Transverse colon (tissue), 4 donors: ENCODE measurements around the gene KCNC2. TPM values are rescaled to one million over a fixed set of nuclear protein-coding genes. Genes with fewer than 3 reads are reported as not detected.

Source experiments
- DNase-seq: peaks from one replicate; pipeline ENCODE4 v3.0.0-alpha.2; 2019
- H3K27ac ChIP-seq, 4 donors: fragments of 200-600 bp; sonication (generic); 2 replicates each; pipeline ENCODE4 v1.5.1; 2016 to 2018; ENCODE audit warnings: inconsistent platforms in 4 of 4
- H3K27me3 ChIP-seq: fragments of 200-600 bp; sonication (generic); 2 replicates; pipeline ENCODE4 v1.5.1; 2017; ENCODE audit warnings: inconsistent platforms
- H3K36me3 ChIP-seq, 4 donors: fragments of 200-600 bp; sonication (generic); 2 replicates each; pipeline ENCODE4 v1.5.1; 2017 to 2019; ENCODE audit warnings: inconsistent platforms in 4 of 4
- H3K4me1 ChIP-seq, 4 donors: fragments of 200-600 bp; sonication (generic); 2 replicates each; pipeline ENCODE4 v1.5.1; 2017 to 2020; ENCODE audit warnings: inconsistent platforms in 4 of 4
- H3K4me3 ChIP-seq, 4 donors: fragments of 200-600 bp; sonication (generic); 1 replicate in 1 of 4; 2 replicates in 3 of 4; pipeline versions ENCODE4 v1.5.1 to v1.6.1; 2017 to 2019; ENCODE audit warnings: inconsistent platforms in 4 of 4
- H3K9me3 ChIP-seq, 2 donors: fragments of 200-600 bp; sonication (generic); 2 replicates each; pipeline ENCODE4 v1.5.1; 2017 to 2019; ENCODE audit warnings: inconsistent platforms in 2 of 2
- CTCF ChIP-seq, 5 experiments: fragments of 200-600 bp in 3 of 5; fragments of 450-650 bp in 2 of 5; sonication (generic) in 3 of 5; IDR thresholded peaks; 1 replicate in 2 of 5; 2 replicates in 3 of 5; pipeline ENCODE4 v1.5.1; 2016 to 2017; ENCODE audit warnings: antibody characterized with exemption in 5 of 5, inconsistent platforms in 3 of 5, mild to moderate bottlenecking in 2 of 5, moderate library complexity in 1 of 5
- EP300 ChIP-seq: sonication (generic); formaldehyde crosslinking; IDR thresholded peaks from one replicate; pipeline ENCODE4 v1.6.1; 2017; ENCODE audit warnings: antibody characterized with exemption, low read depth
- POLR2A ChIP-seq: fragments of 450-650 bp; IDR thresholded peaks from one replicate; pipeline ENCODE4 v1.6.1; 2016; ENCODE audit warnings: antibody characterized with exemption, mild to moderate bottlenecking, moderate library complexity
- POLR2AphosphoS5 ChIP-seq, 3 donors: sonication (generic); formaldehyde crosslinking; IDR thresholded peaks; one replicate each; pipeline ENCODE4 v1.6.1; 2016; ENCODE audit warnings: antibody characterized with exemption in 3 of 3
- WGBS, 2 donors: methylation state at CpG; one replicate each; pipeline ENCODE4 v1.1.5; 2018; ENCODE audit warnings: low coverage in 1 of 2; 5-methylcytosine and 5-hydroxymethylcytosine counted together
- in situ Hi-C, 4 donors: fragments of 200-750 bp; cut with MboI; loops; one replicate each; pipeline versions ENCODE4 v1.15.0 to v1.15.1; 2017; ENCODE audit warnings: low sequenced_read_pairs in 3 of 4, low pct_ligation_motif_present in 1 of 4, low pct_unique_long_range_greater_than_20kb in 1 of 4
- intact Hi-C: fragments of 100-400 bp; cut with DNase I; formaldehyde crosslinking; loops from one replicate; pipeline ENCODE4 v1.15.1; 2023; ENCODE audit warnings: low total_unique reads
- total RNA-seq, 4 donors: library from RNA; depleted of rRNA; stranded (reverse); fragments of >200 nt; gene quantifications; one replicate each; pipeline ENCODE4 v1.1.0, GENCODE V29; 2016

Gene KCNC2
- total RNA-seq, 4 donors from 2014 or later: not detected

- Histone ChIP-seq H3K4me3 (no peak overlapping the region), H3K4me1 (no peaks in the 10 kb centered on the region), H3K27me3 (no peaks in the 10 kb centered on the region), H3K27ac (no peak overlapping the region), H3K9me3 (no peaks in the 10 kb centered on the region), H3K36me3 (no peaks in the 10 kb centered on the region)
- intact Hi-C loops: no loop called here
- in situ Hi-C loops: no loop called here
- no peak for TF ChIP-seq POLR2A
- TF ChIP-seq CTCF (IDR thresholded peaks at IDR 0.05): no peak
- TF ChIP-seq EP300: no peak
- TF ChIP-seq POLR2AphosphoS5 (IDR thresholded peaks at IDR 0.05): no peak
- no peak for DNase-seq
Measured at GRCh38 chr12:75184516-75184915, 25.1 kb downstream of the KCNC2 start.

GRCh38 chr12:75183967-75184366 lies 25.7 kb downstream of the KCNC2 start:
- intact Hi-C loops: no loop called here
- 94 to 95% methylated on average over 3 to 4 of the region's 4 CpGs for WGBS, 2 donors
- H3K27ac ChIP-seq: no peak overlapping the region
- no peak overlapping the region for H3K4me3 ChIP-seq
- H3K4me1 ChIP-seq: no peaks in the 10 kb centered on the region
- no peak for TF ChIP-seq POLR2AphosphoS5 (IDR thresholded peaks at IDR 0.05)
- no peak for TF ChIP-seq POLR2A
- no peak for TF ChIP-seq CTCF (IDR thresholded peaks at IDR 0.05)
- no peak for TF ChIP-seq EP300
- in situ Hi-C loops: no loop called here
- H3K27me3 ChIP-seq: no peaks in the 10 kb centered on the region
- no peaks in the 10 kb centered on the region for H3K9me3 ChIP-seq
- DNase-seq: no peak
- no peaks in the 10 kb centered on the region for H3K36me3 ChIP-seq

GRCh38 chr12:75177997-75178396 lies 31.6 kb downstream of the KCNC2 start:
- in situ Hi-C loops (no loop called here), intact Hi-C loops (no loop called here)
- no peak for DNase-seq
- H3K4me1 ChIP-seq: no peaks in the 10 kb centered on the region
- H3K36me3 ChIP-seq: no peaks in the 10 kb centered on the region
- no peak overlapping the region for H3K4me3 ChIP-seq
- TF ChIP-seq POLR2AphosphoS5 (IDR thresholded peaks at IDR 0.05): no peak
- no peaks in the 10 kb centered on the region for H3K9me3 ChIP-seq
- no peak overlapping the region for H3K27ac ChIP-seq
- no peaks in the 10 kb centered on the region for H3K27me3 ChIP-seq

- intact Hi-C loops (no loop called here), in situ Hi-C loops (no loop called here)
- 50 to 68% methylated on average over 1 of the region's 1 CpG for WGBS, 2 donors
- Histone ChIP-seq H3K27ac (no peak overlapping the region), H3K36me3 (no peaks in the 10 kb centered on the region), H3K27me3 (no peaks in the 10 kb centered on the region), H3K4me3 (no peak overlapping the region), H3K4me1 (no peaks in the 10 kb centered on the region), H3K9me3 (no peaks in the 10 kb centered on the region)
- DNase-seq: no peak
- TF ChIP-seq CTCF (IDR thresholded peaks at IDR 0.05): no peak
- TF ChIP-seq POLR2A: no peak
- TF ChIP-seq POLR2AphosphoS5 (IDR thresholded peaks at IDR 0.05): no peak
- no peak for TF ChIP-seq EP300
Measured at GRCh38 chr12:75172611-75173010, 37.0 kb downstream of the KCNC2 start.

GRCh38 chr12:75170640-75171185 lies 38.9 kb downstream of the KCNC2 start:
- Histone ChIP-seq H3K36me3 (no peaks in the 10 kb centered on the region), H3K27ac (no peak overlapping the region), H3K9me3 (no peaks in the 10 kb centered on the region), H3K4me3 (no peak overlapping the region), H3K27me3 (no peaks in the 10 kb centered on the region), H3K4me1 (no peaks in the 10 kb centered on the region)
- TF ChIP-seq EP300 (no peak), POLR2AphosphoS5 (IDR thresholded peaks at IDR 0.05) (no peak), POLR2A (no peak), CTCF (IDR thresholded peaks at IDR 0.05) (no peak)
- DNase-seq: no peak
- intact Hi-C loops (no loop called here), in situ Hi-C loops (no loop called here)
- WGBS, 2 donors: 19 to 24% methylated on average over 3 to 4 of the region's 4 CpGs
